SU-DHL-6 (cell line): ENCODE data around the gene DNAL4.

Experiments used
- H2AFZ ChIP-seq: fragments of 200-600 bp; sonication (generic); 2 replicates; pipeline ENCODE4 v1.6.1; 2014; ENCODE audit warnings: low read depth, mild to moderate bottlenecking, moderate library complexity, mixed read lengths, antibody characterized with exemption, low read length; ENCODE audit not compliant: severe bottlenecking
- H3F3A ChIP-seq: fragments of 200-600 bp; shearing (Covaris generic); 2 replicates; pipeline ENCODE4 v1.6.0; 2016; ENCODE audit warnings: antibody characterized with exemption, mild to moderate bottlenecking; ENCODE audit not compliant: insufficient read depth
- H3K27ac ChIP-seq: fragments of 200-600 bp; sonication (generic); 2 replicates; pipeline ENCODE4 v1.5.1; 2016; ENCODE audit warnings: low read depth, mild to moderate bottlenecking, low read length, moderate library complexity, mixed read lengths
- H3K27me3 ChIP-seq: fragments of 200-600 bp; sonication (generic), shearing (Covaris generic); 2 replicates; pipeline ENCODE4 v1.6.0; 2014; ENCODE audit warnings: mild to moderate bottlenecking, low read length
- H3K36me3 ChIP-seq: fragments of 200-600 bp; sonication (generic); 2 replicates; pipeline ENCODE4 v1.6.1; 2014; ENCODE audit warnings: mild to moderate bottlenecking, low read length, mixed read lengths
- H3K4me2 ChIP-seq: fragments of 300-600, 200-600 bp; shearing (Covaris generic), sonication (generic); 2 replicates; pipeline ENCODE4 v1.6.0; 2014; ENCODE audit warnings: low read length, low read depth, mild to moderate bottlenecking; ENCODE audit not compliant: poor library complexity, severe bottlenecking
- H3K4me3 ChIP-seq: fragments of 200-600 bp; sonication (generic); 2 replicates; pipeline ENCODE4 v1.5.1; 2014; ENCODE audit warnings: antibody characterized with exemption, low read length, mild to moderate bottlenecking, mixed read lengths; ENCODE audit not compliant: insufficient read depth, poor library complexity, severe bottlenecking
- H3K79me2 ChIP-seq: fragments of 200-600 bp; sonication (generic); 2 replicates; pipeline ENCODE4 v1.6.1; 2014; ENCODE audit warnings: mild to moderate bottlenecking, low read length, moderate library complexity; ENCODE audit not compliant: insufficient read depth
- H3K9ac ChIP-seq: fragments of 200-600 bp; sonication (generic); 2 replicates; pipeline ENCODE4 v1.7.0; 2014; ENCODE audit warnings: mild to moderate bottlenecking, low read length
- H3K9me2 ChIP-seq: fragments of 200-600 bp; sonication (generic); replicated peaks from 2 replicates; pipeline ENCODE4 v1.6.1; 2014; ENCODE audit warnings: low read length; ENCODE audit not compliant: insufficient read depth
- H3K9me3 ChIP-seq: fragments of 200-600 bp; sonication (generic); 2 replicates; pipeline ENCODE4 v1.6.1; 2014; ENCODE audit warnings: low read length, mixed read lengths; ENCODE audit not compliant: insufficient read depth
- H4K20me1 ChIP-seq: fragments of 200-600 bp; sonication (generic); 2 replicates; pipeline ENCODE4 v1.6.1; 2014; ENCODE audit warnings: low read depth, mild to moderate bottlenecking, antibody characterized with exemption, low read length, moderate library complexity, mixed read lengths
- EZH2phosphoT487 ChIP-seq: fragments of 200-600 bp; sonication (generic), shearing (Covaris generic); conservative IDR thresholded peaks from 2 replicates; pipeline ENCODE4 v1.6.1; 2018; ENCODE audit warnings: mild to moderate bottlenecking, antibody characterized with exemption, low read length, moderate library complexity, mixed read lengths
- TF ChIP-seq, protein P1 (sequence below): fragments of 200-600 bp; sonication (generic); IDR thresholded peaks from one replicate; pipeline ENCODE4 v1.5.1; 2017; ENCODE audit warnings: antibody characterized with exemption, mild to moderate bottlenecking, low read length, moderate library complexity; ENCODE audit not compliant: insufficient read depth, poor library complexity, severe bottlenecking

The DNAL4 gene

DNA sequence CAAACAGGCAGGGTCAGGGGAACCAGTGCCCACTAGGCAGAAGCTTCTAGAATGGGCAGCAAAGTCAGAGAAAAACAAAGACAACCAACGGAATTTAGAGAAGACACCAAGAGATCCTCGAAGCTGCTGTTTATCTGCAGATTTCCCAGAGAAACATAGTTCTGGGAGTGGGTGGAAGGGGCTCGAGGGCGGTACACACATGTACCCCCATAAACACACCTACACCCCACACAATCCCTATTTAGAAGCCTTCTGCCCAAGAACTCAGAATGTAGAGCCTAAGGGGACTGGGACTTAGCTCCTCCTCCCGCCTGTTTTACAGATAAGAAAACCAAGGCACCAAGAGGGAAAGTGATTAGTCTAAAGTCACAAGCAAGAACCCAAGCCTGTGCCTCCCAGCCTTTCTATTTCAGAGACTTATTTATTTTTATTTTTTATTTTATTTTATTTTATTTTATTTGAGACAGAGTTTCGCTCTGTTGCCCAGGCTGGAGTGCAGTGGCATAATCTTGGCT lies 43.5 kb upstream of the DNAL4 start:
- no peaks in the 10 kb centered on the region for H3K27me3 ChIP-seq

DNA sequence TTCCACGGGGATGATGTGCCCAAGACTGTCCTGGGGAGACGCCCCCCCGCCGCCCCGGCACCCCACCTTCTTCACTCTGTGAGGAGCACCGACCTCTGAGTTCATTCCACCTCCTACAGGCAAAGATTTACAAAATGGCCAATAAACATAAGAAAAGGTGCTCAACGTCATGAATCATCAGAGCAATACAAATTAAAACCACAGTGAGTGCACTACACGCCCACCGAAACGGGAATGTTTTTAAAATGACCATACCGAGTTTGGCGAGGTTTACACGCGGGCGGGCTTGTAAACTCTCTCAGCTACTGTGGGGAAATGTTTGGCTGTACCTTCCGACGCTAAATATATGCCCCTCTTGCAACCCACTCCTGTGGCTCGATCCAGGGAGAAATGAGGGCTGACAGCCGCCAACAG lies 42.0 kb upstream of the DNAL4 start:
- Histone ChIP-seq H3K9me2 (no peaks in the 10 kb centered on the region), H3K79me2 (no peaks in the 10 kb centered on the region), H3K27ac (no peak overlapping the region), H3F3A (no peaks in the 10 kb centered on the region), H3K9ac (no peak overlapping the region), H4K20me1 (no peaks in the 10 kb centered on the region), H3K4me3 (no peak overlapping the region), H3K4me2 (no peak overlapping the region), H2AFZ (no peak overlapping the region), H3K9me3 (no peaks in the 10 kb centered on the region), H3K27me3 (no peaks in the 10 kb centered on the region), H3K36me3 (no peaks in the 10 kb centered on the region)
- no peak for TF ChIP-seq EZH2phosphoT487
- TF ChIP-seq, protein P1, sequence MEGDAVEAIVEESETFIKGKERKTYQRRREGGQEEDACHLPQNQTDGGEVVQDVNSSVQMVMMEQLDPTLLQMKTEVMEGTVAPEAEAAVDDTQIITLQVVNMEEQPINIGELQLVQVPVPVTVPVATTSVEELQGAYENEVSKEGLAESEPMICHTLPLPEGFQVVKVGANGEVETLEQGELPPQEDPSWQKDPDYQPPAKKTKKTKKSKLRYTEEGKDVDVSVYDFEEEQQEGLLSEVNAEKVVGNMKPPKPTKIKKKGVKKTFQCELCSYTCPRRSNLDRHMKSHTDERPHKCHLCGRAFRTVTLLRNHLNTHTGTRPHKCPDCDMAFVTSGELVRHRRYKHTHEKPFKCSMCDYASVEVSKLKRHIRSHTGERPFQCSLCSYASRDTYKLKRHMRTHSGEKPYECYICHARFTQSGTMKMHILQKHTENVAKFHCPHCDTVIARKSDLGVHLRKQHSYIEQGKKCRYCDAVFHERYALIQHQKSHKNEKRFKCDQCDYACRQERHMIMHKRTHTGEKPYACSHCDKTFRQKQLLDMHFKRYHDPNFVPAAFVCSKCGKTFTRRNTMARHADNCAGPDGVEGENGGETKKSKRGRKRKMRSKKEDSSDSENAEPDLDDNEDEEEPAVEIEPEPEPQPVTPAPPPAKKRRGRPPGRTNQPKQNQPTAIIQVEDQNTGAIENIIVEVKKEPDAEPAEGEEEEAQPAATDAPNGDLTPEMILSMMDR: no peak

More for the DNA sequence above, 43.5 kb upstream of the DNAL4 start:
- no peak for TF ChIP-seq EZH2phosphoT487
- TF ChIP-seq, protein P1: no peak
- no peak overlapping the region for H3K9ac ChIP-seq
- no peaks in the 10 kb centered on the region for H3K9me3 ChIP-seq
- no peaks in the 10 kb centered on the region for H3K36me3 ChIP-seq
- no peaks in the 10 kb centered on the region for H3K79me2 ChIP-seq
- H3K27ac ChIP-seq: no peak overlapping the region
- H3F3A ChIP-seq: no peaks in the 10 kb centered on the region
- H3K4me3 ChIP-seq: no peak overlapping the region
- no peaks in the 10 kb centered on the region for H3K9me2 ChIP-seq
- H2AFZ ChIP-seq: no peak overlapping the region
- H4K20me1 ChIP-seq: no peaks in the 10 kb centered on the region
- no peak overlapping the region for H3K4me2 ChIP-seq

DNA sequence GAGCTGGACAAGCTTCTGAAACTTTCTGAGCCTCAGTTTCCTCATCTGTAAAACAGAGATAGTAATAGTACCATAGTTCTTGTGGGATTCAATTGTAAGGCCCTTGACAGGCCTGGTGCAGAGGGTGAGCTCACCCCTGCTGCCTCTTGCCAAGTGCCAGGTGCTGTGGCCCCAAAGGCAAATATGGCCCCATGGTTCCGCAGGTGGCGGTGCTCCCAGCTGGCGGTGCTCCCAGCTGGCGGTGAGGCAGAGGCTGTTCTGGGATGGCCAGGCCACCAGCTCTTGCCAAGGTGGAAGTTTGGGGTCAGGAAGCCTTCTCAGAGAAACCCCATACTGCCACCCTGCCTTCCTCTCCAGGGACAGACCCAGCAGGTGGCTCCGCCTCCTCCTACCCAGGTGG lies 41.0 kb upstream of the DNAL4 start:
- no peak for TF ChIP-seq EZH2phosphoT487
- TF ChIP-seq, protein P1: no peak
- Histone ChIP-seq H3K4me3 (no peak overlapping the region), H3K9ac (no peak overlapping the region), H3K79me2 (no peaks in the 10 kb centered on the region), H3F3A (no peaks in the 10 kb centered on the region), H3K4me2 (no peak overlapping the region), H3K36me3 (no peaks in the 10 kb centered on the region), H3K27me3 (no peaks in the 10 kb centered on the region), H3K9me2 (no peaks in the 10 kb centered on the region), H3K9me3 (no peaks in the 10 kb centered on the region), H4K20me1 (no peaks in the 10 kb centered on the region), H3K27ac (no peak overlapping the region), H2AFZ (no peak overlapping the region)
